GM21390 (cell line): ENCODE results near the gene COQ10A.
"Not testable (repeated sequence)": the region's sequence is repeated elsewhere in the genome, so short reads cannot be mapped to it uniquely, and the experiment has no call there.

Source experiments
- ATAC-seq: cut with Tn5 transposase; IDR thresholded peaks from one replicate; pipeline ENCODE4 v1.9.1; 2021; ENCODE audit not compliant: unreplicated experiment

The COQ10A gene

GRCh38 chr12:56274299-56274698, 7.6 kb downstream of the COQ10A start:
- no peak for ATAC-seq

DNA sequence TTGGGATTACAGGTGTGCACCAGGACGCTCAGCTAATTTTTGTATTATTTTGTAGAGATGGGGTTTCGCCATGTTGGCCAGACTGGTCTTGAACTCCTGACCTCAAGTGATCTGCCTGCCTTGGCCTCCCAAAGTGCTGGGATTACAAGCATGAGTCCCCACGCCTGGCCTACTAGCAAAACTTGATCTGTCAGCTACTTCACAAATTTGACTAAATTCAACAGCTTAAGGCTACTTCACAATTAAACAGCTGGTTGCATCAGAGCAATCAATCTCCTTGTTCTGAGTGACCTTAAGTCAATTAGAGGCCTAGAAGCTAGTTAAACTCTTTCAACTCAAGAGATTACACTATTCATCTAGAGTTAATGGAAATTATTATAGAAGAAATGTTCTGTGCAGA, 12.2 kb downstream of the COQ10A start:
- no peak for ATAC-seq

DNA sequence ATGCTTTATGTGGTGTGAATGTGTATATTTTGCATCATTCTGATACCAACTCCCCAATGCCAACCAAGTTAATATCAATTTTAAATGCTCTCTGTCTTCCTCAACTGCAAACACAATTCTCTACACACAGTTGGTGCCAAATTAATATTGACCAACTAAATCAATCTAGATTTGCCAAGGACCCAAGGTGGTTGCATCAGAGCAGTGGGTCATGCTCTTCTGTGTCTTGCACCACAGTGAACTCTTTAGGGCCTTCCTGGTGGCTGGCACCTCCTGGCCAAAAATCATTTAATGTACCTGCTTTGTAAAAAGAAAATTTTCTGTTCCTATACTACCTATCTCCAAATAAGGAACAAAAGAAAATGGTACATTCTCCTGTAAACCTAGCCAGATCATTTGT, 14.1 kb downstream of the COQ10A start:
- ATAC-seq = no peak

DNA sequence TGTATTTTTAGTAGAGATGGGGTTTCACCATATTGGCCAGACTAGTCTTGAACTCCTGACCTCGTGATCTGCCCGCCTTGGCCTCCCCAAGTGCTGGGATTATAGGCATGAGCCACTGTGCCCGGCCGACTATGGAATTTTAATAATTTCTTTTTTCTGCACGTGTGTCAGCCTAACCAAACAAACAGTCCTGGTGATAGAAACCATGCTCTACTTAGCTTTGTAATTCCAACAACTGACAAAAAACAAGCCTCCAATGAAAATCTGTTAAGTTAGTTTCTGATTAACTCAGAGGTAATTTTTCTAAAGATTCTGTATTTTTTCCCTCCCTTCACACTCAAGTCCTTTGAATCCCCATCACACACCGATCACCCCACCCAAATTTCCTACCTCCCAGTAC, 15.3 kb downstream of the COQ10A start:
- no peak for ATAC-seq

DNA sequence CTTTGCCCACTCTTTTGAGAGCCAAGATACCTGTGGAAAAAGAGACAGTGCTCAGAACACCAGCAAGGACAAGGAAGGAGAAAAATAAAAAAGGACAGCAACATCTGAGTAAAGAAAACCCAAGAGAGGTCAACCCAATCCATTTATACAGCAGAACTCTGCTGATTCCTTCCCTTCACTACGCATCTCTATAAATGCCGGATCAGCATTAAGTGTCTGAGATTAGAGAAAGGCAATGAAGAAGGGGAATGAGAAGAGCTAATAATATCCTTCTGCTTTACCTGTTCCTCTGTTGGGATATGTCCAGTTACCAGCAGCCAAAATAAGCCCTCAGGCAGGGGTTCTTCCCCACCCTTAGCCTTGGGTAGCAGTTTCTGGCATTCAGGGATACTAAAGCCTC, 15.8 kb downstream of the COQ10A start:
- ATAC-seq = no peak

- not testable (repeated sequence) for ATAC-seq
Measured at GRCh38 chr12:56284263-56284662, 17.5 kb downstream of the COQ10A start.

GRCh38 chr12:56286044-56286830, 19.5 kb downstream of the COQ10A start:
- no peak for ATAC-seq

DNA sequence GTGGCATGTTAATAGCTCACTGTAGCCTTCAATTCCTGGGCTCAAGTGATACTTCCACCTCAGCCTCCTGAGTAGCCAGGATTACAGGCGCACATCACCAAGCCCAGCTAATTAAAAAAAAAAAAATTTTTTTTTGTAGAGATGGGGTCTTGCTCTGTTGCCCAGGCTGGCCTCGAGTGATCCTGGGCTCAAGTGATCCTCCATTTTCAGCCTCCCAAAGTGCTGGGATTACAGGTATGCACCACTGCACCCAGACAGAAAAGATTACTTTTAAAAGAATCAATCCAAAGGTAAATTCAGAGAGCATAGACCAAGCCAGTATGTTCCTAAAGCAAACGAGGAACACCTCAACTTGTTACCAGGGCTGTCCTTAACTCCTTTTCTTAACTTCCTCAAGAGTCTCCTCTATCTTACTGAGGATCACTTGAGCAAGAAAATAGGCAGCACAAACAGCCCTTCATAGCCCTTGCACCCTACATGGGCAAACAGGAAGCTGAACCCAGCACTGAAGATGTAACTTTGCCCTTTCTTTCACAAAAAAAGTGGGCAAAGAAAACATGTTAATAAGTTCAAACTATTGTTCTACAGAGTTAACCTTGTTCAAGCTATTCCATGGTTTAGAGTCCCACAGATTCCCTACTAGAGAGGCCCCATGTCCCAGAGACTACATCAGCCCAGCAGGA, 22.1 kb downstream of the COQ10A start:
- no peak for ATAC-seq

DNA sequence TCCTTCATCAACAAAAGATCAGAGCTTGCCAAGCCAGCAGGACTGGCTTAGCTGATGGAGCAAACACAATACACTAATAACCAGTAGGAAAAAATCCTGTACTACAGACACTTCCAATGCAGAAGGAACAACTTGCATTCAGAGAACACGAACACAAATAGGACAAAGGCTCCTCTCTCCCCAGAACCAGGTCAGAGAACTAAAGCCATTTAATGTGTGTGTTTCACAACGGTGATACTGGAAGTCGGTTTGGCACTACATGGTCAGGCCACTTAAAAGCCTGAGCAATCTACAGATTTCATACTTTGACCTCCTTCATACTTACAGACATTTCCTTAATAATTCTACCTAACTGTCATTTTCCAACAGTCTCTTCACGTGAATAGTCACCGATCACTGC, 27.1 kb downstream of the COQ10A start:
- ATAC-seq = no peak

DNA sequence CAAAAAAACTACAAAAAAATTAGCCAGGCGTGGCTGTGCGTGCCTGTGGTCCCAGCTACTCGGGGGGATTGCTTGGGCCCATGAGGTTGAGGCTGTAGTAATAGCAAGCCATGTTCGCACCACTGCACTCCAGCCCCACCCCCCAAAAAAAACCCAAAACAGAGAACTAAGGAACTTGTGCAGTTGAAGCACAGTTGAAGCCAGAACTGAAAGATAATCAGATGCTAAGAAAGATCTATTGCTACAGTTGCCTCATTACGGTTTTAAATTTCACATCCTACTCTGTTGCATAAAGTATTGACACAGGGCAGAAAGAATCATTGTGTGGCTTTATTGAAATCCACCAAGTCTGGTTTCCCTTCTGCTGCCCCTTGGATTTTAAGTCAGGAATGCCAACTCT, 29.6 kb downstream of the COQ10A start:
- ATAC-seq = no peak

GRCh38 chr12:56297400-56297799, 30.7 kb downstream of the COQ10A start:
- no peak for ATAC-seq

GRCh38 chr12:56298828-56299227, 32.1 kb downstream of the COQ10A start:
- ATAC-seq = no peak

GRCh38 chr12:56299308-56299852, 32.6 kb downstream of the COQ10A start:
- ATAC-seq = no peak

DNA sequence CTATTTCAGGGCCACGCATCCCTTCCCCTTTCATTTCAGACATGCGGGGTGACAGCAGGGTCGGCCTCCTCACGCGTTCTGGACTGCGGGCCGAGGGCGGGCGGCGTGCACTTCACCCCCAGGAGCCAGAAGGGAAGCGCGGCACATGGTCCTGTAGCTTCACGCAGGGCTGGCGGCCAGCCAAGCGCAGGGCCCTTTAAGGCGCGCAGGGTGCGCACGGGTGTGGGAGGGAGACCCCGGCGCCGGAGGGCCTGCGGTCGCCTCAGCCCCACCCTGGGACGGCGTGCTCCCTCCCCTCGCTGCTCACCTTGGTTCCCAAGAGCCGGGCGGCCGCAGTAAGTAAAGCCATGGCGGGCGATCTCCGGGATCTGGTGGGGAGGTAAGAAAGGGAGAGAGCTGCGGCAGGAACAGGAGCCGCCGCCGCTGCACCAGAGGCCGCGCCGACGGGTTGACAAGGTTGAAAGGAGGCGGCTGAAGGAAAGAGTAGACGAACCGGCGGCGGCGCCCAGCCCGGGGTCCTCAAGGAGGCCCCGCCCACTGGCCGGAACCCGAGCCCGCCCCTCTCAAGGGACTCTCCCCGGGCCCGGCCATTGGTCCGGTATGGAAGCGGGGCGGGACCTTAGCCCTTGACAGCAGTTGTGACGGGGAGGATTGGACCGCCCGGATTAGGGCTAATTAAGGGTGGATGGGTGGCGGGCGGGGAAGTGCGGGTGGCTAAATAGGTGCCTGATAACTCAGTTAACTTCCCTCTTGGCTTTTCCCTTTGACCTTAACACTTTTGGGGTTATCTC, 33.3 kb downstream of the COQ10A start, which contains the start of gene CS:
Gene CS (minus strand): TSS at position 478 of the 791 bp plus-strand sequence. CDS start 129 bp downstream, at position 349.
- ATAC-seq = peak; percentile 92

- no peak for ATAC-seq
Measured at GRCh38 chr12:56300644-56301464, 34.1 kb downstream of the COQ10A start.

GRCh38 chr12:56304276-56304675, 37.5 kb downstream of the COQ10A start:
- ATAC-seq = no peak

DNA sequence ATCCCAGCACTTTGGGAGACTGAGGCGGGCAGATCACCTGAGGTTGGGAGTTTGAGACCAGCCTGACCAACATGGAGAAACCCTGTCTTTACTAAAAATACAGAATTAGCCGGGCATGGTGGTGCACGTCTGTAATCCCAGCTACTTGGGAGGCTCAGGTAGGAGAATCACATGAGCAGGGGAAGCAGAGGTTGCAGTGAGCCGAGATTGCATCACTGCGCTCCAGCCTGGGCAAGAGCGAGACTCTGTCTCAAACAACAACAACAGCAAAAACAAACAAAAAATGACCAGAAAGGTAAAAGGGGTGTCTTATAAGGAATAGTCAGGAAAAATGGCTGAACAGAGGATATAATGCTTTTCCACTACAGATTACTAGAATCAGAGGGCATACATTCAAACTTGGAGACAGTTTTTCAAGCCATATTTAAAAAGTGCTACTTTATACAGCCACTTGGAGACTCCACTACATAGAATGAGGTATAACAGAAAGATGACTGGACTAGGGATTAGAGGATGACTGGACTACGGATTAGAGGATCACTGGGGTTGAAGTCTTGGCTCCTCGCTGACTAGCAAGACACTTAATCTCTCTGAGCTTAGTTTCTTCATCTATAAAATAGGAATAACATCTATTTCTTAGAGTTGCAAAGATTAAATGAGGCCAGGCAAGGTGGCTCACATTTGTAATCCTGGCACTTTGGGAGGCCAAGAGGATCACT, 38.3 kb downstream of the COQ10A start:
- no peak for ATAC-seq

DNA sequence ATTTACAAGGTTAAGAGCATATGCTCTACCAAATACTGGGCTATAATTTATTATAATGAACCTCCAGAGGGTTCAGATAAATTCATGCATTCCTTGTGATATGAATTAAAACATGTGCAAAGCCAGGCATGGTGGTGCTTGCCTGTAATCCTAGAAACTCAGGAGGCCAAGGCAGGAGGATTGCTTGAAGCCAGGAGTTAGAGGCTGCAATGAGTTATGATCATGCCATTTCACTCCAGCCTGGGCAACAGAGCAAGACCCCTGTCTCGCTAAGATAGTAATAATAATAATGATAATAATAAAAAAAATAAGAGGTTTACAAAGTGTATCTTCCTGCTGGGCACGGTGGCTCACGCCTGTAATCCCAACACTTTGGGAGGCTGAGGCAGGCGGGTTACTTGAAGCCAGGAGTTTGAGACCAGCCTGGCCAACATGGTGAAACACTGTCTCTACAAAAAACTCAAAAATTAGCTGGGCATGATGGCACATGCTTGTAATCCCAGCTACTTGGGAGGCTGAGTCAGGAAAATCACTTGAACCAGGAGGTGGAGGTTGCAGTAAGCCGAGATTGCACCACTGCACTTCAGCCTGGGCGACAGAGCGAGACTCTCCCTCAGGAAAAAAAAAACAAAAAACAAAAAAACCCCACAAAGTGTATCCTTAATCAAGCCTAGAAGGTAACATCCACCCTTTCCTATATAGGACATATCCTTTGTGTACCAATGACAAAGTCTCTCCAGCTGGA, 40.7 kb downstream of the COQ10A start:
- no peak for ATAC-seq

DNA sequence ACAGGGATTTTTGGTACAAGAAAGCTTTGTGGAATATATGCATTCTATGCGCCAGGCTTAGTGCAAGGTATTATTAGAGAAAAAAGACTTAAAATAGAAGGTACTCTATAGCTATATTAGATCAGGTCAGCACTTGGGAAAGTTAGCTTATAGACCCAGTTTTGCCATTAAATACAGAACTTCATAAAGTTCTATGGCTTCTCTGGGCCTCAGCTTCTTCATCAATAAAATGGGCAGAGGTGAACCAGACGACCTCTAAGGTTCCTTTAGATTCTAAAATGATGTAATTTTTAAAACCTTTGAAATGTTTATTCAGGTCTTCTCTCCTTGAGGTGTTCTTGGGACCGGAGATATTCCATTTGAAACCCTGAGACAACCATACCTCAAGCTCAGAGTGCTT, 42.0 kb downstream of the COQ10A start:
- no peak for ATAC-seq
